Hindlimb muscle (tissue), 1 donor: ENCODE data around the gene SYNE2. TPM values are rescaled to one million over a fixed set of nuclear protein-coding genes. Genes with fewer than 3 reads are reported as not detected.
"Not testable (repeated sequence)": the region's sequence is repeated elsewhere in the genome, so short reads cannot be mapped to it uniquely, and the experiment has no call there.

Source experiments
- DNase-seq: peaks from one replicate; pipeline ENCODE4 v3.0.0-alpha.2; 2013
- polyA plus RNA-seq: library from polyadenylated mRNA; unstranded; fragments of 120-200 nt; gene quantifications from one replicate; pipeline ENCODE4 v1.2.1, GENCODE V29; 2013; ENCODE audit not compliant: insufficient read length

The SYNE2 gene
- polyA plus RNA-seq, 1 donor: 75.3 TPM

GRCh38 chr14:64123241-64123822 lies 270.5 kb downstream of the SYNE2 start:
- no peak for DNase-seq

GRCh38 chr14:64125270-64125669 lies 272.5 kb downstream of the SYNE2 start:
- DNase-seq: no peak

GRCh38 chr14:64126548-64126947 lies 273.7 kb downstream of the SYNE2 start:
- no peak for DNase-seq

DNA sequence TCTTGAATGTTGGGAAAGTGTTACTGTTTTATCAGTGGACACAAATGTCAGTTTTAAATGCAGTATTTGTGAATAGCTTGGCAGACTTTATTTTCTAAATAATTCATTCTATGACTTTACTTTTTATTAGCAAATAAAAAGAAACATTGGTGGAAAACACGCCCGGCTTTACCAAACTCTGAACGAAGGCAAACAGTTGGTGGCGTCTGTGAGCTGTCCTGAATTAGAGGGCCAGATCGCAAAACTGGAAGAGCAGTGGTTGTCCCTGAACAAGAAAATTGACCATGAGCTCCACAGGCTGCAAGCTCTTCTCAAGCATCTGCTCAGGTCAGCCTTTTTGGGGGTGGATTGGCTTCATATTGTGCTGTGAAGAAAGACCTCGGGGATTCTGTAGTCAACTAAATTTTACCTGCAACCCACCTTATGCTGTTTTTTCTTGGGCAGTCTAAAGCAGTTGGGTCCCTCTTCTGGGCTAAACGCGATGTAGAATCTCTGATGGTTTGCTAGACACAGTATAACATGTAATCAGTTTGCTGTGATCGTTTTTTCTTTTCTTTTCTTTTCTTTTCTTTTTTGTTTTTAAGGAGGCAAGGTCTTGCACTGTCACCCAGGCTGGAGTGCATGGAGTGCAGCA lies 285.0 kb downstream of the SYNE2 start:
- DNase-seq: no peak

DNA sequence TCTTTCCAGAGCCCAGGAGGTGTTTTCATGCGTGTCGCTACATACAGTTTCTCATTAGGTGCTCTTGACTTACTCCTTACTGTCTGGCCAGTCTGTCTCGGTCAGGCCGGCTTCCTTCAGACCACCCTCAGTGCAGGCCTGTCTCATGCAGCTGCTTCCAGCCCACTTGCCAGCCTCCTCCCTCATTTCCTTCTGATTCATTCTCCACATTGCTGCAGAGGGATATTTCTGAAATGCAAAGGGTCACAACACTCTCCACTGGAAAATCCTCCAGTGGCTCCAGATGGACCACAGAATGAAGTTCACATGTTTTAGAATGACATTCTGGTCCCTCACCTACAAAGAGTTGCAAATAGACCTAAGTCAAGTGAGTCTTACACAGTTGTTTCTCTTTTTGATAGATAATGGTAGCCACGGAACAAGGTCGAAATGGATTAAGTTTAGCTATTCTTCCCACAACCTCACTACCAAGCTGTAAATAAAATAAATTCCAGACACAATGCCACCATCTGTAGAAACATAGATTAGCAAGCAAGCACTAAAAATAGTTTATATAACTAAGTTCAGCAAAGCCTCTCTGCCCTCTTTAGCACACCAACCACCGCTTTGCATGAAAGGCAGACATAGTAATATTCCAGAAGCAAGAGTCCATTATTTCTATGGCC lies 294.5 kb downstream of the SYNE2 start:
- DNase-seq: peak; percentile 42

GRCh38 chr14:64149921-64150320 lies 297.1 kb downstream of the SYNE2 start:
- no peak for DNase-seq

DNA sequence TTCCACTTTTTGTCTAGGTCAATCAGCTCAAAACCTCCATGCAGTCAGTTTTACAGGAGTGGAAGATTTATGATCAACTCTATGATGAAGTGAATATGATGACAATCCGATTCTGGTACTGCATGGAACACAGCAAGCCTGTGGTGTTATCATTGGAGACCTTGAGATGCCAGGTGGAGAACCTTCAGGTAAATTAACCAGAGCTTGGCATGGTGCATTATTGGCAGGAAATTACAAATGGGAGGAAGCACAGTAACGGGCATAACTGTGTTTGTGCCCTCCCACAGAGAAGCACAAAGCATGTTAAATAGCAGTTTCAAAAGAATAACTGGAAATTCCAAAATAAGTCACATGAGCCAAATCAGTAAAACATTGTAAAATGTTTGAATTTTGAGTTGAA lies 305.8 kb downstream of the SYNE2 start:
- DNase-seq: no peak

DNA sequence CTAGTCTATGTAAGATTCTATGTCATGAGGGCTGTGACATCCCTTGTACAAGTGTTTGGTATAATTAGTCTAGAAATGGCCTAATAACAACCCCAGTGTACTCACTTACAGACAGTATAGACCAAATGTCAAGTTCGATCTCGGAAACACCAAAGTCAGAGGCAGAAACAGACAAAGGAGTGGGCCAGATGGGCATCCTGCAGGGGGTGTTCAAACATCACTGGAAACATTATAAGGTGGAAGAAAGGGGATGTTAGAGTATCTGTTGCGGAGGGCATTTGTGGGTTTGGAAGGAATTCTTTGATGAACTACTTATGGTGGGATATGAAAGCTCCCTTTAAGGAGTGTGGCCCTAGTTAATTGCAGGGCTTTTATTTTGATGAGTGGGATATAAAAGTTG lies 306.8 kb downstream of the SYNE2 start:
- DNase-seq: no peak

- no peak for DNase-seq
Observed at GRCh38 chr14:64170181-64170580, 317.4 kb downstream of the SYNE2 start.

DNA sequence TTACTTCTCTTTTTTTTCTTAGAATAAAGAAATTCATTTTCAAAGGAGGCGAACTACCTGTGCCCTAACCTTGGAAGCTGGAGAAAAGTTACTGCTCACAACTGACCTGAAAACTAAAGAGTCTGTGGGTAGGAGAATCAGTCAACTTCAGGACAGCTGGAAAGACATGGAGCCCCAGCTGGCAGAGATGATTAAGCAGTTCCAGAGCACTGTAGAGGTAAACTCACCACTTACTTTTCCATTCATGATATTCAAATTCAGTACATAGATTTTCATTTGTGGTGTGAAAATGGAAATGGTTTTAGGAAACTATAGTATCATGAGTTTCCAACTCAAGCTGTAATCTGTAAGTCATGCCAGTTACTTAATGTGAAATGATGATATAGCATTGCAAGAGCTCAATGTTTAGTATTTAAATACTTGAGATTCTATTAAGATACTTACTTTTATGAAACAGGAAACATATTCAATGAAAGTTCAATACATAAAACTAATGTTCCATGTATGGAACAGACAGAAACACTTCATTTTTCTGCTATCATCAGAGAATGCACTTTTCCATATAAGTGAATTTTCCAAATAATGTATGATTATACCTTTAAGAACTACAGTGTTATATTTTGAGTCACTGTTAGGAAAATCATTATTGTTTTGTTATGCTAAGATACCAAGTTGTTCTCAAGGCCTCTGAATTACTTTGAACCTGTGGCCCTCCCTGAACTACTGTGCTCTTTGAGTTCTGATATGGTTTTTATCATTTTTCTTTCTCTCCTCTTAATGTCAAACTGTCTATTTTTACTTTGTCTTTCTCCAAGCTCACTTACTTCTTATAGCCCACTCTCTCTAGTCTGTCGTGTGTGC lies 322.3 kb downstream of the SYNE2 start:
- DNase-seq: no peak

GRCh38 chr14:64176330-64176729 lies 323.5 kb downstream of the SYNE2 start:
- DNase-seq: no peak

GRCh38 chr14:64178814-64179213 lies 326.0 kb downstream of the SYNE2 start:
- no peak for DNase-seq

GRCh38 chr14:64182908-64183307 lies 330.1 kb downstream of the SYNE2 start:
- not testable (repeated sequence) for DNase-seq

DNA sequence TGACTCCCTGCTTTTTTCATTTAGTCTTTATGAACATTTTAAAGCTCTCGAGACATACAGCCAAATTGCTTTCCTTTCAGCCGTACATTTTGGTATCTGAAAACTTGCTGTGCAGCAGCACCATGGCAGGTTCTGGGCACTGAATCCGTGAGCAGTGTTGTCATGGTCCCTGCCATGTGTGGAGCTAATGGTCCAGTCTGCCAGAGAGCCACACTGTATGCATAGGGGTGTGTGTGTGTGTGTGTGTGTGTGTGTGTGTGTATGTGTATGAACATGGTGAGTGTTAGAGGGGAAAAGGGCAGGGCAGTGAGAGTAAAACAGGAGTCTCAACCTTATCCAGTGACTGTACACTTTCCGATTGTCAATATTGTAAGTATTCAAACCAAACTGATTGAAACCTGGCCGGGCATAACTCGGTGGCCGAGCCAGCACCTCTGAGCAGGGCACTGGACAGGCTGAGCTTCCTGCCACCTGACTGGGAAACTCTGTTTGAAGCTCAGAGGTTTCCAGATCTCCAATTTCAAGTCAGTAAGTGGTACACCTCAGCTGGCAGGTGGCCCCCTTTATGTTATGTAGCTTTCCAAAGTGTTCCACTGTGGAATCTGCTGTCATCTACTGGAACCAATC lies 331.4 kb downstream of the SYNE2 start:
- no peak for DNase-seq

- DNase-seq: no peak
Observed at GRCh38 chr14:64185184-64185583, 332.4 kb downstream of the SYNE2 start.

DNA sequence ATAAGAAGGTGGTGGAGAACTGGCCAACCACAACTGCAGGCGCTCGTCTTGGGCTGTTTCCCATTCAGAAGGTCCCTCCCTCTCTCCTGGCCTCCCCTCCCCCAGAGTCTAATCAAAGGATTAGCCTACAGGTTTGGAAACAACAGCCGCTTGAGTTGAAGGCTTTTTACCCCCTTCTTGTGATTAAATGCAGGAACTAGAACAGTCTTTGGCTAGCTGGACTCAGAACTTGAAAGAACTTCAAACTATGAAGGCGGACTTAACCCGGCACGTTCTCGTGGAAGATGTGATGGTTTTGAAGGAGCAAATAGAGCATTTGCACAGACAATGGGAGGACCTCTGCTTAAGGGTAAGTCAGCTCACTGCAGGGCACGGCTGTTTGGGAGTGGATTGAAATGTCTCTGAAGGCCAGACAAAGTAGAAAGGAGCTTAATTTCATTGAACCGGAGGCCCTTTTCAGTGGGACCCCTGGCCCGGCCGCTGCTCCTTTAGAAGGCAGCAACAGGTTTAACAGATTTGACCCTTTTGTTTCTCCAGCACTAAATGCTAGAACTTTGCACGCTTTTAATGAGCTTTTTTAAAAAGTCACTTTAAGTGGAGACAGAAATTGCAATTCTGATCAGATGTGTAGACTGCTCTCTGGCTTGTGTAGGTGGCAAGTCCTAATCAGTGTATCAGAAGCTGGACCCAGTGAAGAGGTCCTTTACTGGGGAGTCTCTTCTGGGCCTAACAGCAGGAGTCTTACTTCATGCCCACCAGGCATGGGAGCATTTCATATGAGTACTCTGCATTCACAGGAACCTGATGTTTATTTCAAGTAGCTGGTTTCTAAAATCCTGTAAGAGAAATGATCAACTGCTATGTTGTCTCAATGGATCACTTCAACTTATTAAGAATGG lies 333.7 kb downstream of the SYNE2 start:
- DNase-seq: no peak

DNA sequence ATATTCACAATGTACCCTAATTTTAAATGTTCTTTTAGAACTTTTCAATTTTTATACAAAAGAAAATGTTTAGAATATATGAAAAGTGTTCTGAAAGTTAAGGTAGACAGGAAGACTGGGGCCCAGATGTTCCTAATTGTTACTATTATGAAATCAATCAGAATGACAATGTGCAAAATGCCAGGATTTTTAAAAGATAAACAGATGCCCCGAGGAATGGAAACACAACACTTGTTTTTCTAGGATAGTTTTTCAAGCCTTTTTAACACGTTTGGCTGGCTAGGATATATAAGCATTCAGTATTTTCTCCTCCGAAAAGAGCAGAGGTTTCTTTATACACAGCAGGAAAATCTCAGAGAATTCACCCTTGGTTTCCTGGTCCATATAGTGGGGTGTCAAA lies 334.5 kb downstream of the SYNE2 start:
- no peak for DNase-seq

- no peak for DNase-seq
Observed at GRCh38 chr14:64190974-64191502, 338.2 kb downstream of the SYNE2 start.

- DNase-seq: no peak
Observed at GRCh38 chr14:64191756-64192155, 339.0 kb downstream of the SYNE2 start.

GRCh38 chr14:64193821-64194220 lies 341.0 kb downstream of the SYNE2 start:
- no peak for DNase-seq

DNA sequence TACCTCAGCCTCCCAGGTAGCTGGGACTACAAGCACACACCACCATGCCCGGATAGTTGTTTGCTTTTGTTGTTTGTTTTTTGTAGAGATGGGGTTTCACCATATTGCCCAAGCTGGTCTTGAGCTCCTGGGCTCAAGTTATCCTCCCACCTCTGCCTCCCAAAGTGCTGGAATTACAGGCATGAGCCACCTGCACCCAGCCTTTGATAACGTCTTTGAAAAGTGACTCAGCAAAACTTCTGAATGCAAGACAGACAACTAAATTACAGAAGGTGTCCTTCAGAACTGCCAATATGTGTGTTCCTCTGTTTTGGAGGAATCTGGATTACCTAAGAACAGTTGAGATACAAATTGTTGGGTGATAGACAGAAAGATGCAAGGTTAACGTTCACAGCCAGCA lies 341.6 kb downstream of the SYNE2 start:
- no peak for DNase-seq
